Keratinocyte (primary cell): ENCODE results near the gene JAZF1. TPM values are rescaled to one million over a fixed set of nuclear protein-coding genes. Genes with fewer than 3 reads are reported as not detected.

Experiments
- DNase-seq: peaks from one replicate; pipeline ENCODE4 v3.0.0-alpha.2; 2011; ENCODE audit warnings: low read depth, missing footprints, low spot score
- FAIRE-seq: peaks from 2 replicates; lab custom pipeline; 2011; peaks lifted over from hg19 to GRCh38; lab: Jason Lieb, UNC
- H2AFZ ChIP-seq: 2 replicates; pipeline ENCODE4 v1.6.0; 2012; ENCODE audit warnings: low read length, control low read depth, inconsistent platforms; ENCODE audit not compliant: control insufficient read depth
- H3K27ac ChIP-seq: 2 replicates; pipeline ENCODE4 v1.5.1; 2011; ENCODE audit warnings: low read length; ENCODE audit not compliant: control insufficient read depth, insufficient read depth
- H3K27me3 ChIP-seq: 3 replicates; pipeline ENCODE4 v1.6.0; 2011; ENCODE audit warnings: low read length; ENCODE audit not compliant: control insufficient read depth, insufficient read depth; ENCODE audit errors: extremely low read depth
- H3K36me3 ChIP-seq, 2 experiments: 2 replicates in 1 of 2; 3 replicates in 1 of 2; pipeline ENCODE4 v1.5.1; 2011; ENCODE audit warnings: low read length in 2 of 2, mild to moderate bottlenecking in 1 of 2; ENCODE audit not compliant: control insufficient read depth in 2 of 2, insufficient read depth in 2 of 2; ENCODE audit errors: extremely low read depth in 1 of 2
- H3K4me1 ChIP-seq: 3 replicates; pipeline ENCODE4 v1.5.1; 2011; ENCODE audit warnings: low read length; ENCODE audit not compliant: control insufficient read depth, insufficient read depth; ENCODE audit errors: extremely low read depth
- H3K4me2 ChIP-seq: 3 replicates; pipeline ENCODE4 v1.6.0; 2011; ENCODE audit warnings: low read depth, low read length; ENCODE audit not compliant: control insufficient read depth, insufficient read depth; ENCODE audit errors: extremely low read depth
- H3K4me3 ChIP-seq, 3 experiments: fragments of 200-600 bp in 1 of 3; sonication (generic) in 1 of 3; 2 replicates in 2 of 3; 3 replicates in 1 of 3; pipeline ENCODE4 v1.5.1; 2011 to 2016; ENCODE audit warnings: low read length in 3 of 3, mild to moderate bottlenecking in 3 of 3, control low read depth in 2 of 3, inconsistent platforms in 1 of 3, low read depth in 1 of 3, mixed read lengths in 1 of 3, mixed run types in 1 of 3, moderate library complexity in 1 of 3; ENCODE audit not compliant: control insufficient read depth in 2 of 3, insufficient read depth in 2 of 3; ENCODE audit errors: extremely low read depth in 1 of 3
- H3K79me2 ChIP-seq: 2 replicates; pipeline ENCODE4 v1.6.0; 2012; ENCODE audit warnings: low read length; ENCODE audit not compliant: control insufficient read depth, insufficient read depth
- H3K9ac ChIP-seq: 3 replicates; pipeline ENCODE4 v1.6.0; 2011; ENCODE audit warnings: low read length; ENCODE audit not compliant: control insufficient read depth, insufficient read depth; ENCODE audit errors: extremely low read depth
- H3K9me1 ChIP-seq: 3 replicates; pipeline ENCODE4 v1.6.0; 2011; ENCODE audit warnings: low read length; ENCODE audit not compliant: control insufficient read depth, insufficient read depth; ENCODE audit errors: extremely low read depth
- H3K9me3 ChIP-seq: 2 replicates; pipeline ENCODE4 v1.5.1; 2012; ENCODE audit warnings: low read depth, low read length; ENCODE audit not compliant: control insufficient read depth
- H4K20me1 ChIP-seq: 3 replicates; pipeline ENCODE4 v1.6.0; 2011; ENCODE audit warnings: low read length; ENCODE audit not compliant: control insufficient read depth, insufficient read depth; ENCODE audit errors: extremely low read depth
- CTCF ChIP-seq, 3 experiments: IDR thresholded peaks in 1 of 3; conservative IDR thresholded peaks in 1 of 3; optimal IDR thresholded peaks in 1 of 3; 2 replicates in 2 of 3; 3 replicates in 1 of 3; pipeline versions ENCODE3 to v1.5.1; 2011; ENCODE audit warnings: low read length in 3 of 3, mild to moderate bottlenecking in 3 of 3, moderate library complexity in 2 of 3, control low read depth in 1 of 3, inconsistent platforms in 1 of 3; ENCODE audit not compliant: insufficient read depth in 2 of 3; ENCODE audit errors: extremely low read depth in 1 of 3
- EZH2 ChIP-seq: IDR thresholded peaks from one replicate; pipeline ENCODE4 v1.6.1; 2012; ENCODE audit warnings: inconsistent platforms, mild to moderate bottlenecking, low read length, moderate library complexity
- dilution Hi-C: fragments of 300-500 bp; cut with MboI; formaldehyde crosslinking; loops from one replicate; pipeline ENCODE4 v1.7.0; 2020; ENCODE audit warnings: low sequenced_read_pairs; ENCODE audit not compliant: extremely low pct_ligation_motif_present
- polyA plus RNA-seq, 5 experiments: library from polyadenylated mRNA; depleted of rRNA in 3 of 5; stranded (reverse) in 3 of 5; stranded (forward) in 1 of 5; unstranded in 1 of 5; fragments of >200 nt; gene quantifications; 1 replicate in 1 of 5; 2 replicates in 3 of 5; 3 replicates in 1 of 5; pipeline versions ENCODE4 v1.2.1 to v1.2.3, GENCODE V29; 2011 to 2012; ENCODE audit warnings: missing spikeins in 2 of 5, low read depth in 1 of 5, low replicate concordance in 1 of 5

The JAZF1 gene
- polyA plus RNA-seq, 1 donor (not counting 4 experiments of a cell fraction or from before 2014, with no cell fraction given) = 2.5 TPM

- Histone ChIP-seq H2AFZ (no peak overlapping the region), H3K4me1 (no peaks in the 10 kb centered on the region), H3K27ac (no peak overlapping the region), H3K9me1 (peaks cover 4% of the 10 kb centered on the region), H3K9ac (no peak overlapping the region), H3K4me2 (no peak overlapping the region), H3K36me3 (no peaks in the 10 kb centered on the region), H3K79me2 (no peaks in the 10 kb centered on the region), H3K9me3 (no peaks in the 10 kb centered on the region), H3K4me3 (no peak overlapping the region), H3K27me3 (no peaks in the 10 kb centered on the region), H4K20me1 (no peaks in the 10 kb centered on the region)
- FAIRE-seq (no peak), DNase-seq (no peak)
- TF ChIP-seq CTCF (optimal IDR thresholded peaks at IDR 0.05 in 1 of 3, IDR thresholded peaks at IDR 0.05 in 1 of 3, conservative IDR thresholded peaks at IDR 0.05 in 1 of 3; ENCODE audit: extremely low read depth in 1 of 3, insufficient read depth in 2 of 3, low read length in 3 of 3) (no peak), EZH2 (no peak)
- dilution Hi-C loops = no loop called here
Observed at GRCh38 chr7:28130277-28130676, 50.3 kb downstream of the JAZF1 start.

GRCh38 chr7:28128608-28129007, 52.0 kb downstream of the JAZF1 start:
- dilution Hi-C loops = no loop called here
- no peaks in the 10 kb centered on the region for H3K79me2 ChIP-seq
- TF ChIP-seq CTCF (optimal IDR thresholded peaks at IDR 0.05 in 1 of 3, IDR thresholded peaks at IDR 0.05 in 1 of 3, conservative IDR thresholded peaks at IDR 0.05 in 1 of 3; ENCODE audit: extremely low read depth in 1 of 3, insufficient read depth in 2 of 3, low read length in 3 of 3) = no peak
- no peak for TF ChIP-seq EZH2
- peaks cover 3% of the 10 kb centered on the region for H3K9me1 ChIP-seq
- H4K20me1 ChIP-seq = no peaks in the 10 kb centered on the region
- no peaks in the 10 kb centered on the region for H3K36me3 ChIP-seq
- FAIRE-seq (peak; percentile 43), DNase-seq (no peak)
- H3K9ac ChIP-seq = no peak overlapping the region
- no peak overlapping the region for H3K4me2 ChIP-seq
- no peaks in the 10 kb centered on the region for H3K27me3 ChIP-seq
- no peak overlapping the region for H3K4me3 ChIP-seq
- no peak overlapping the region for H3K27ac ChIP-seq
- H3K9me3 ChIP-seq = no peaks in the 10 kb centered on the region
- H3K4me1 ChIP-seq = no peaks in the 10 kb centered on the region
- no peak overlapping the region for H2AFZ ChIP-seq
